LNCAP (cell line): ENCODE data around the gene TCFL5.
A peak's percentile ranks its signal among the peaks of the same experiment; 100 is the strongest.

Experiments used
- TF ChIP-seq, protein P1 (sequence below): fragments of 450-650 bp; IDR thresholded peaks from 2 replicates; pipeline ENCODE4 v1.5.1; 2017; ENCODE audit warnings: mild to moderate bottlenecking

The TCFL5 gene

DNA sequence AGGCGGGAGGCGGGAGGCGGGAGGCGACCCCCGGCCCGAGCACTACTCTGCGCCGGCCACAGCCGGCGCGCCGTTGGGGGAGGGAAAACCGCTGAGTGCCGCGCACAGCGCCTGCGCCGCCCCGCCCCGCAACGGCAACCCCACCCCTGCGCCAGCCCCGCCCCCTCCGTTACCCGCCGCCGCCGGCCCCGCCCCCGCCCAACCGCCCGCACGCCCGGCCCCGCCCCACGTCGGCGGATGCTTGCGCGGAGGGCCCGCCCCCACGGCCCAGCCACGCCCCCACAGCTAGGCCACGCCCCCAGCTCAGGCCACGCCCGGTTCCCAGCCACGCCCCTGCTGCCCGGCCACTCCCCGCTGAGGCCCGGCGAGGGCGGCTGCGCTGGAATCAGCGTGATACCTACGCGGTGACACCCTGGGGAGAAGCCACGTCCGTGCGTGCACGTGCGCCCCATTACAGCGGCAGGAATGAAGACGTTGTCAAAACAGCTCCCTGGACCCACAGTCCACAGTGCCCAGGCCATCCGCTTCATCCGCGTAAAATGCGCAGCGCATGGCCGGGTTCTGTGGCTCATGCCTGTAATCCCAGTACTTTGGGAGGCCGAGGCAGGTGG is at the start of gene TCFL5:
Gene TCFL5 (minus strand): TSS at position 97 of the 611 bp plus-strand sequence. CDS start 152 bp downstream, outside the sequence.
- TF ChIP-seq, protein P1, sequence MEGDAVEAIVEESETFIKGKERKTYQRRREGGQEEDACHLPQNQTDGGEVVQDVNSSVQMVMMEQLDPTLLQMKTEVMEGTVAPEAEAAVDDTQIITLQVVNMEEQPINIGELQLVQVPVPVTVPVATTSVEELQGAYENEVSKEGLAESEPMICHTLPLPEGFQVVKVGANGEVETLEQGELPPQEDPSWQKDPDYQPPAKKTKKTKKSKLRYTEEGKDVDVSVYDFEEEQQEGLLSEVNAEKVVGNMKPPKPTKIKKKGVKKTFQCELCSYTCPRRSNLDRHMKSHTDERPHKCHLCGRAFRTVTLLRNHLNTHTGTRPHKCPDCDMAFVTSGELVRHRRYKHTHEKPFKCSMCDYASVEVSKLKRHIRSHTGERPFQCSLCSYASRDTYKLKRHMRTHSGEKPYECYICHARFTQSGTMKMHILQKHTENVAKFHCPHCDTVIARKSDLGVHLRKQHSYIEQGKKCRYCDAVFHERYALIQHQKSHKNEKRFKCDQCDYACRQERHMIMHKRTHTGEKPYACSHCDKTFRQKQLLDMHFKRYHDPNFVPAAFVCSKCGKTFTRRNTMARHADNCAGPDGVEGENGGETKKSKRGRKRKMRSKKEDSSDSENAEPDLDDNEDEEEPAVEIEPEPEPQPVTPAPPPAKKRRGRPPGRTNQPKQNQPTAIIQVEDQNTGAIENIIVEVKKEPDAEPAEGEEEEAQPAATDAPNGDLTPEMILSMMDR: no peak

GRCh38 chr20:62910777-62911497 is 49.3 kb upstream of the TCFL5 start:
- TF ChIP-seq, protein P1: no peak

- TF ChIP-seq, protein P1: no peak
Observed at GRCh38 chr20:62910217-62910766, 48.7 kb upstream of the TCFL5 start.

GRCh38 chr20:62908971-62909791 is 47.6 kb upstream of the TCFL5 start:
- TF ChIP-seq, protein P1: no peak

DNA sequence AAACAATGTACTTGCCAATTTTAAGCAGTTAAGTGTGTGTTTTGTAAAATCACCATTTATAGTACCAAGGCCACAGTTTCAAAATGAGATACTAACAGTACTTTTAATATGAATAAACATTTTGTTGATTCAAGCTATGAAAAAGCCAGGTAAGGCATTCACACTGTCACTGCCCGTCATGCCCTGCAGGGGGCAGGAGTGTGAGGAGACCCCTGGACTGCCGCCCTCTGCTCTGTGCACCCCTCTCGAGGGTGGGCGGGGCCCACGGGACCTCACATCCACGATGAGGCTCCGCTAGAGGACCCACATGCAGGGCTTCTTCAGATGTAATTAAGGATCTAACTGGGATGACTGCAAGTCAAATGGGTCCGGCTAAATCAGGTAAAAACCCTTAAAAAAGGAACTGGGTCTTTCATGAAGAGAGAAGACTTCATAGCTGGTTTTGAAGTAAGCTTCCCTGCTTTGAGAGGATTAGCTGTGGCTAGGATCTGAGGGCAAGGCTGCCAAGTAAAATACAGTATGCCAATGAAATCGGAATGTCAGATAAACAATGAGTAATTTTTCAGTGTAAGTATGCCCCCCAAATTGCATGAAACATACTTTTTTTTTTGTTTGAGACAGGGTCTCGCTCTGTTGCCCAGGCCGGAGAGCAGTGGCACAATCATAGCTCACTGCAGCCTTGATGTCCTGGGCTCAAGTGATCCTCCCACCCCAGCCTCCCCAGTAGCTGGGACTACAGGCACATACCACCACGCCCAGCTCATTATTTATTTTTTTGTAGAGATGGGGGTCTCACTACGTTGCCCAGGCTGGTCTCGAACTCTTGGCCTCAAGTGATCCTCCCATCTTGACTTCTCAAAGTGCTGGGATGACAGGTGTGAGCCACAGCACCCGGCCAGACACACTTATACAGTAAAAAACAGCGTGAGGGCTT is 46.0 kb upstream of the TCFL5 start:
- TF ChIP-seq, protein P1: peak; percentile 58; the same call in 1 of the 2 replicates

GRCh38 chr20:62906647-62907375 is 45.2 kb upstream of the TCFL5 start:
- TF ChIP-seq, protein P1: no peak
